Astrocyte of the cerebellum (primary cell): Measurements from ENCODE around the gene LRRC27.

Experiments
- DNase-seq: peaks from one replicate; pipeline ENCODE4 v3.0.0-alpha.2; 2011; ENCODE audit warnings: low read depth
- H3K4me3 ChIP-seq: 2 replicates; pipeline ENCODE4 v1.5.1; 2011; ENCODE audit warnings: mild to moderate bottlenecking, low read depth, low read length, moderate library complexity
- in situ Hi-C: cut with HindIII; loops from 2 replicates; pipeline ENCODE4 v1.10.0; 2017; ENCODE audit warnings: low sequenced_read_pairs
- TF ChIP-seq, protein P1 (sequence below): IDR thresholded peaks from 2 replicates; pipeline ENCODE4 v1.5.1; 2012; ENCODE audit warnings: low read length, low read depth, moderate library complexity, mild to moderate bottlenecking; ENCODE audit errors: missing control alignments

Gene LRRC27

GRCh38 chr10:132355754-132356153 lies 23.8 kb downstream of the LRRC27 start:
- DNase-seq = no peak
- no peak overlapping the region for H3K4me3 ChIP-seq
- in situ Hi-C loops = no loop called here
- TF ChIP-seq, protein P1, sequence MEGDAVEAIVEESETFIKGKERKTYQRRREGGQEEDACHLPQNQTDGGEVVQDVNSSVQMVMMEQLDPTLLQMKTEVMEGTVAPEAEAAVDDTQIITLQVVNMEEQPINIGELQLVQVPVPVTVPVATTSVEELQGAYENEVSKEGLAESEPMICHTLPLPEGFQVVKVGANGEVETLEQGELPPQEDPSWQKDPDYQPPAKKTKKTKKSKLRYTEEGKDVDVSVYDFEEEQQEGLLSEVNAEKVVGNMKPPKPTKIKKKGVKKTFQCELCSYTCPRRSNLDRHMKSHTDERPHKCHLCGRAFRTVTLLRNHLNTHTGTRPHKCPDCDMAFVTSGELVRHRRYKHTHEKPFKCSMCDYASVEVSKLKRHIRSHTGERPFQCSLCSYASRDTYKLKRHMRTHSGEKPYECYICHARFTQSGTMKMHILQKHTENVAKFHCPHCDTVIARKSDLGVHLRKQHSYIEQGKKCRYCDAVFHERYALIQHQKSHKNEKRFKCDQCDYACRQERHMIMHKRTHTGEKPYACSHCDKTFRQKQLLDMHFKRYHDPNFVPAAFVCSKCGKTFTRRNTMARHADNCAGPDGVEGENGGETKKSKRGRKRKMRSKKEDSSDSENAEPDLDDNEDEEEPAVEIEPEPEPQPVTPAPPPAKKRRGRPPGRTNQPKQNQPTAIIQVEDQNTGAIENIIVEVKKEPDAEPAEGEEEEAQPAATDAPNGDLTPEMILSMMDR = no peak

DNA sequence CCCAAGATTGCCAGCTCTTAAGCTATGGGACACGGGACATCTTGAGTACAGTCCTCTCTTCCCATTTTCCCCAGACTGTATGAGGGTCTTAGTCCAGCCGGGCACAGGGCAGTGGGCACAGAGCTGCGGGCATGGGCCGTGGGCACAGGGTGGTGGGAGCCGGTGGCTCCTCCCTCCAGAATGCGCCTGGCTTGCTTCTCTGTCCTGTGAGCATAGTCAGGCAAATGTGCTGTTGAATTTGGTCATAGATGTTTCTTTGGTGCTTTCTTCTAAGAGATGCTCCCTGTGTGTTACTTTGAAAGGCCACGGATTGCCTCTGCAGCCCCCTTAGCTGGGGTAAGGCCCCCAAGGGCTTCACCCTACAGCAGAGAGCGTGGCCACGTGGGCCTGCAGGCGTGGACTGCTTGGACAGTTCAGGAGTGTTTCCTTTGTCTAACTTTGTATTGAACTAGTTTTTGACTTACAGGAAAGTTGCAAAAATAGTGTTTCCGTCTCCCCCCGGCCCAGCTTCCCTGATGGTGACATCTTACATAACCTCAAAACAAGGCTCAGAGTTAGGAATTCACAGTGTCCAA lies 24.7 kb downstream of the LRRC27 start:
- no peak for DNase-seq
- in situ Hi-C loops = no loop called here
- no peak overlapping the region for H3K4me3 ChIP-seq
- TF ChIP-seq, protein P1 = no peak

- no peak for DNase-seq
- TF ChIP-seq, protein P1 = no peak
- H3K4me3 ChIP-seq = no peak overlapping the region
- in situ Hi-C loops = no loop called here
These were observed 25.5 kb downstream of the LRRC27 start for GRCh38 chr10:132357286-132358058.

DNA sequence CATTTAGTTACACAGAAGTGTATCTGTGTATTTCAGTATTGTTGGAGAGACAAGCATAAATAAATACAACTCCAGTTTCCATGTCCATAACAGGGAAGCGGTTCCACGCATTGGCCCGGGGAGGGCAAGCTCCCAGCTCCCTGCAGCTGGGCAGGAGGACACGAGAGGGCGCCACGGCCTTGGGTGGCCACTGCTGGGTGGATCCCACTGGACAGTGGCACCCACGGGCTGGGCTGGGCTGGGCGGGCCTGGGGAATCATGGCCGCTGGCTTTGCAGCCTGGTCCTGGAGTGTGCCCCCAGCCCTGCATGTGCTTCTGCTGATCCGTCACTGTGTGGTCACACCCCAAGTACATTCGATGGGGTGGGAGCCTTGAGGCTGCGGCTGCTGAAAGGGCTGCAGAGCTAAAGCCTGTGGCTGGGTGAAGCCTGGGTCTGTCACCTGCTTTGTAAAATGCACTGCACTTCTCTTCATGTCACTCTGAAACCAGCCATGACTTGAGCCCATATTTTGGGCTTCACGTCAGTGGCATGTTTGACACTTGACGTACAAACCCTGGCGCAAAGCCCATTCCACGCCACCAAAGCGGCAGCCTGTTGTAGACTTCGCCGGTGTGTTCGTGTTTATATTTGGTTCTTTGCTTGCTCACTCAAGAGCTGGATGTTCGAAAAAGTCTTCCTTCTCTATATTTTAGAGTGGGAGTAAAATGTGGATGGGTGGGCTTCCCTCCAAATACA lies 27.5 kb downstream of the LRRC27 start:
- no peak overlapping the region for H3K4me3 ChIP-seq
- TF ChIP-seq, protein P1 = no peak
- no peak for DNase-seq
- in situ Hi-C loops = no loop called here

- DNase-seq = no peak
- in situ Hi-C loops = no loop called here
These were observed 28.9 kb downstream of the LRRC27 start for GRCh38 chr10:132360766-132361447.

GRCh38 chr10:132361581-132362101 lies 29.6 kb downstream of the LRRC27 start:
- no peak overlapping the region for H3K4me3 ChIP-seq
- in situ Hi-C loops = no loop called here
- DNase-seq = no peak
- TF ChIP-seq, protein P1 = no peak

More at GRCh38 chr10:132360766-132361447, 28.9 kb downstream of the LRRC27 start:
- H3K4me3 ChIP-seq = no peak overlapping the region
- TF ChIP-seq, protein P1 = peak; percentile 59
